Endothelial cell of umbilical vein (primary cell): ENCODE results near the gene ATF1.

ENCODE experiments used
- CTCF ChIP-seq, 2 donors: IDR thresholded peaks; 1 replicate in 1 of 2; 2 replicates in 1 of 2; pipeline ENCODE4 v1.5.1; 2011; ENCODE audit warnings: low read length in 2 of 2, mild to moderate bottlenecking in 2 of 2, moderate library complexity in 2 of 2, control low read depth in 1 of 2, inconsistent platforms in 1 of 2, low read depth in 1 of 2; ENCODE audit not compliant: insufficient read depth in 1 of 2; ENCODE audit errors: extremely low read depth in 1 of 2
- EZH2 ChIP-seq: IDR thresholded peaks from 2 replicates; pipeline ENCODE4 v1.6.1; 2012; ENCODE audit warnings: borderline replicate concordance, low read depth, mild to moderate bottlenecking, moderate library complexity, low read length, inconsistent platforms; ENCODE audit not compliant: severe bottlenecking
- FOS ChIP-seq: IDR thresholded peaks from 2 replicates; pipeline ENCODE4 v1.6.1; 2011; ENCODE audit warnings: mild to moderate bottlenecking, low read length, moderate library complexity, borderline replicate concordance; ENCODE audit not compliant: insufficient read depth
- JUN ChIP-seq: IDR thresholded peaks from 2 replicates; pipeline ENCODE4 v1.6.1; 2011; ENCODE audit warnings: borderline replicate concordance, low read depth; ENCODE audit not compliant: insufficient read length, insufficient read depth
- MAX ChIP-seq: IDR thresholded peaks from 2 replicates; pipeline ENCODE4 v1.6.1; 2011; ENCODE audit not compliant: insufficient read depth, insufficient read length
- MYC ChIP-seq: IDR thresholded peaks from one replicate; pipeline ENCODE4 v1.6.1; 2011; ENCODE audit warnings: mild to moderate bottlenecking, low read depth, low read length
- POLR2A ChIP-seq: IDR thresholded peaks from 2 replicates; pipeline ENCODE4 v1.6.1; 2012; ENCODE audit warnings: low read depth, mild to moderate bottlenecking, control low read depth, low read length
- POLR2AphosphoS5 ChIP-seq: IDR thresholded peaks from 2 replicates; pipeline ENCODE4 v1.6.1; 2012; ENCODE audit warnings: low read depth, mild to moderate bottlenecking, control low read depth, low read length, moderate library complexity; ENCODE audit not compliant: insufficient read depth

- TF ChIP-seq CTCF (IDR thresholded peaks at IDR 0.05; ENCODE audit: extremely low read depth in 1 of 2, insufficient read depth in 1 of 2, low read depth in 1 of 2, low read length in 2 of 2) (no peak), MYC (no peak), POLR2A (no peak), EZH2 (no peak), JUN (no peak), MAX (no peak), FOS (no peak), POLR2AphosphoS5 (no peak)
Observed at GRCh38 chr12:50862316-50862715, 98.4 kb downstream of the ATF1 start.
